Mesenchymal stem cell (in vitro differentiated cells and primary cell): ENCODE measurements around the gene HIVEP3.

Experiments
- DNase-seq: peaks from one replicate; pipeline ENCODE4 v3.0.0-alpha.2; 2013
- H2AFZ ChIP-seq: one replicate; pipeline ENCODE4 v1.6.1; 2013; ENCODE audit warnings: low read depth, mild to moderate bottlenecking, control low read depth, inconsistent platforms, low read length, moderate library complexity
- H2AK5ac ChIP-seq: 2 replicates; pipeline ENCODE4 v1.6.1; 2013; ENCODE audit warnings: low read length, moderate library complexity, mild to moderate bottlenecking, inconsistent platforms; ENCODE audit not compliant: severe bottlenecking
- H2BK120ac ChIP-seq: one replicate; pipeline ENCODE4 v1.6.1; 2013; ENCODE audit warnings: low read depth, mild to moderate bottlenecking, inconsistent platforms, low read length, moderate library complexity
- H2BK12ac ChIP-seq, 2 experiments: one replicate each; pipeline ENCODE4 v1.6.1; 2013; ENCODE audit warnings: inconsistent platforms in 2 of 2, low read length in 2 of 2, mild to moderate bottlenecking in 2 of 2, moderate library complexity in 2 of 2, control low read depth in 1 of 2
- H2BK15ac ChIP-seq: one replicate; pipeline ENCODE4 v1.6.1; 2013; ENCODE audit warnings: mild to moderate bottlenecking, low read depth, inconsistent platforms; ENCODE audit not compliant: poor library complexity, severe bottlenecking
- H2BK5ac ChIP-seq: 2 replicates; pipeline ENCODE4 v1.6.1; 2013; ENCODE audit warnings: low read depth, mild to moderate bottlenecking, low read length, control low read depth, inconsistent platforms; ENCODE audit not compliant: poor library complexity, severe bottlenecking
- H3K14ac ChIP-seq, 2 experiments: one replicate each; pipeline ENCODE4 v1.6.1; 2013; ENCODE audit warnings: inconsistent platforms in 2 of 2, low read length in 2 of 2, control low read depth in 1 of 2, mild to moderate bottlenecking in 1 of 2, moderate library complexity in 1 of 2
- H3K18ac ChIP-seq, 2 experiments: one replicate each; pipeline ENCODE4 v1.6.1; 2013; ENCODE audit warnings: inconsistent platforms in 2 of 2, low read length in 2 of 2, control low read depth in 1 of 2, low read depth in 1 of 2, mild to moderate bottlenecking in 1 of 2
- H3K23ac ChIP-seq, 2 experiments: one replicate each; pipeline ENCODE4 v1.6.1; 2013; ENCODE audit warnings: inconsistent platforms in 2 of 2, low read length in 2 of 2, mild to moderate bottlenecking in 2 of 2, moderate library complexity in 2 of 2, control low read depth in 1 of 2
- H3K27ac ChIP-seq: 2 replicates; pipeline ENCODE4 v1.5.1; 2013; ENCODE audit warnings: mild to moderate bottlenecking, moderate library complexity, low read length, control low read depth, inconsistent platforms; ENCODE audit not compliant: poor library complexity, severe bottlenecking
- H3K27me3 ChIP-seq, 2 experiments: 2 replicates each; pipeline versions ENCODE4 v1.6.1 to v1.7.0; 2013; ENCODE audit warnings: low read length in 2 of 2, mild to moderate bottlenecking in 2 of 2, moderate library complexity in 2 of 2, control low read depth in 1 of 2, inconsistent platforms in 1 of 2; ENCODE audit not compliant: control insufficient read depth in 1 of 2, insufficient read depth in 1 of 2
- H3K36me3 ChIP-seq, 2 experiments: 2 replicates each; pipeline versions ENCODE4 v1.6.1 to v1.7.0; 2013; ENCODE audit warnings: low read length in 2 of 2, control low read depth in 1 of 2, inconsistent platforms in 1 of 2, low read depth in 1 of 2, mild to moderate bottlenecking in 1 of 2; ENCODE audit not compliant: insufficient read depth in 2 of 2, control insufficient read depth in 1 of 2
- H3K4ac ChIP-seq, 2 experiments: one replicate each; pipeline ENCODE4 v1.6.1; 2013; ENCODE audit warnings: inconsistent platforms in 2 of 2, low read length in 2 of 2, mild to moderate bottlenecking in 2 of 2, moderate library complexity in 2 of 2, control low read depth in 1 of 2, low read depth in 1 of 2
- H3K4me1 ChIP-seq: 2 replicates; pipeline ENCODE4 v1.6.1; 2013; ENCODE audit warnings: low read depth, low read length, control low read depth; ENCODE audit not compliant: control insufficient read depth, insufficient read depth
- H3K4me2 ChIP-seq: 2 replicates; pipeline ENCODE4 v1.6.1; 2013; ENCODE audit warnings: low read length, mild to moderate bottlenecking, inconsistent platforms; ENCODE audit not compliant: poor library complexity, severe bottlenecking
- H3K4me3 ChIP-seq, 2 experiments: 2 replicates each; pipeline versions ENCODE4 v1.5.1 to v1.7.0; 2013; ENCODE audit warnings: low read length in 2 of 2, mild to moderate bottlenecking in 2 of 2, control low read depth in 1 of 2, low read depth in 1 of 2; ENCODE audit not compliant: insufficient read depth in 1 of 2
- H3K79me1 ChIP-seq: replicated peaks from 2 replicates; pipeline ENCODE4 v1.6.1; 2013; ENCODE audit warnings: mild to moderate bottlenecking, control low read depth, low read length, inconsistent platforms; ENCODE audit not compliant: poor library complexity, severe bottlenecking
- H3K9ac ChIP-seq: 2 replicates; pipeline ENCODE4 v1.7.0; 2013; ENCODE audit warnings: mild to moderate bottlenecking, low read length, moderate library complexity
- H3K9me3 ChIP-seq: 2 replicates; pipeline ENCODE4 v1.7.0; 2013; ENCODE audit warnings: mild to moderate bottlenecking, low read length; ENCODE audit not compliant: control insufficient read depth
- H4K8ac ChIP-seq: one replicate; pipeline ENCODE4 v1.6.1; 2013; ENCODE audit warnings: inconsistent platforms, mild to moderate bottlenecking, low read length, moderate library complexity
- H4K91ac ChIP-seq: one replicate; pipeline ENCODE4 v1.6.1; 2013; ENCODE audit warnings: mild to moderate bottlenecking, low read length, inconsistent platforms
- WGBS: methylation state at CpG from one replicate; pipeline ENCODE4 v1.1.7; 2013; ENCODE audit warnings: mixed read lengths; 5-methylcytosine and 5-hydroxymethylcytosine counted together

HIVEP3 gene

GRCh38 chr1:41580520-41581172 lies 338.1 kb downstream of the HIVEP3 start:
- H4K91ac ChIP-seq: no peak overlapping the region
- no peak overlapping the region for H3K4me3 ChIP-seq
- H3K18ac ChIP-seq: no peak overlapping the region
- DNase-seq: no peak
- no peaks in the 10 kb centered on the region for H3K9me3 ChIP-seq
- 86% methylated on average over 6 of the region's 7 CpGs for WGBS
- no peak overlapping the region for H2BK120ac ChIP-seq
- H3K14ac ChIP-seq: no peak overlapping the region
- H3K4me2 ChIP-seq: no peak overlapping the region
- H3K4me1 ChIP-seq: peaks cover 5% of the 10 kb centered on the region
- no peaks in the 10 kb centered on the region for H3K79me1 ChIP-seq
- no peak overlapping the region for H4K8ac ChIP-seq
- H3K27ac ChIP-seq: no peak overlapping the region
- H2BK5ac ChIP-seq: no peak overlapping the region
- no peak overlapping the region for H3K23ac ChIP-seq
- no peak overlapping the region for H3K4ac ChIP-seq
- H2BK12ac ChIP-seq: no peak overlapping the region
- no peak overlapping the region for H3K9ac ChIP-seq
- H2AFZ ChIP-seq: no peak overlapping the region
- H3K36me3 ChIP-seq: peaks cover 3 to 25% of the 10 kb centered on the region in 2 experiments
- no peak overlapping the region for H2AK5ac ChIP-seq
- H2BK15ac ChIP-seq: no peak overlapping the region
- H3K27me3 ChIP-seq: peaks cover 0 to 3% of the 10 kb centered on the region in 2 experiments

- WGBS: 88% methylated on average over 6 of the region's 6 CpGs
- no peak overlapping the region for H4K8ac ChIP-seq
Measured at GRCh38 chr1:41580021-41580420, 338.7 kb downstream of the HIVEP3 start.

GRCh38 chr1:41578712-41579335 lies 339.9 kb downstream of the HIVEP3 start:
- DNase-seq: peak; percentile 43
- Histone ChIP-seq H3K18ac (no peak overlapping the region), H3K4me2 (no peak overlapping the region), H2AFZ (no peak overlapping the region), H3K4ac (no peak overlapping the region), H3K14ac (no peak overlapping the region), H4K91ac (no peak overlapping the region), H3K79me1 (no peaks in the 10 kb centered on the region), H3K27me3 (peaks cover 0 to 3% of the 10 kb centered on the region in 2 experiments), H3K4me3 (no peak overlapping the region), H3K9me3 (no peaks in the 10 kb centered on the region), H3K9ac (no peak overlapping the region), H2AK5ac (no peak overlapping the region), H3K36me3 (peaks cover 3 to 21% of the 10 kb centered on the region in 2 experiments), H2BK120ac (no peak overlapping the region), H4K8ac (no peak overlapping the region), H2BK15ac (no peak overlapping the region), H2BK5ac (no peak overlapping the region), H3K4me1 (peaks cover 12% of the 10 kb centered on the region), H3K23ac (no peak overlapping the region), H2BK12ac (no peak overlapping the region), H3K27ac (no peak overlapping the region)
- 45% methylated on average over 4 of the region's 4 CpGs for WGBS

More at GRCh38 chr1:41580021-41580420, 338.7 kb downstream of the HIVEP3 start:
- no peak overlapping the region for H2BK5ac ChIP-seq
- no peak overlapping the region for H2AK5ac ChIP-seq
- H3K36me3 ChIP-seq: peaks cover 3 to 25% of the 10 kb centered on the region in 2 experiments
- H3K9me3 ChIP-seq: no peaks in the 10 kb centered on the region
- no peaks in the 10 kb centered on the region for H3K79me1 ChIP-seq
- no peak overlapping the region for H2BK12ac ChIP-seq
- no peak overlapping the region for H3K18ac ChIP-seq
- H3K4ac ChIP-seq: no peak overlapping the region
- H3K27me3 ChIP-seq: peaks cover 0 to 3% of the 10 kb centered on the region in 2 experiments
- peaks cover 5% of the 10 kb centered on the region for H3K4me1 ChIP-seq
- no peak overlapping the region for H2BK15ac ChIP-seq
- no peak overlapping the region for H3K4me3 ChIP-seq
- no peak overlapping the region for H3K9ac ChIP-seq
- no peak overlapping the region for H2AFZ ChIP-seq
- no peak overlapping the region for H4K91ac ChIP-seq
- no peak for DNase-seq
- H3K23ac ChIP-seq: no peak overlapping the region
- H3K14ac ChIP-seq: no peak overlapping the region
- no peak overlapping the region for H2BK120ac ChIP-seq
- H3K4me2 ChIP-seq: no peak overlapping the region
- H3K27ac ChIP-seq: no peak overlapping the region

- Histone ChIP-seq H2BK12ac (no peak overlapping the region), H3K9ac (no peak overlapping the region), H3K36me3 (peaks cover 3 to 15% of the 10 kb centered on the region in 2 experiments), H4K8ac (no peak overlapping the region), H3K18ac (no peak overlapping the region), H3K4ac (no peak overlapping the region), H3K9me3 (no peaks in the 10 kb centered on the region), H3K27ac (no peak overlapping the region), H2AFZ (no peak overlapping the region), H2BK120ac (no peak overlapping the region), H3K27me3 (no peaks in the 10 kb centered on the region), H3K14ac (no peak overlapping the region), H3K4me3 (no peak overlapping the region), H2BK15ac (no peak overlapping the region), H3K79me1 (no peaks in the 10 kb centered on the region), H4K91ac (peak overlapping the region; percentile 19), H3K23ac (no peak overlapping the region), H2BK5ac (no peak overlapping the region), H3K4me2 (no peak overlapping the region), H3K4me1 (peaks cover 13% of the 10 kb centered on the region), H2AK5ac (no peak overlapping the region)
- no peak for DNase-seq
- WGBS: 75% methylated on average over 4 of the region's 4 CpGs
Measured at GRCh38 chr1:41576620-41577019, 342.1 kb downstream of the HIVEP3 start.
